GM12878 (cell line): Measurements from ENCODE around the gene UFM1.
"Not testable (repeated sequence)": the region's sequence is repeated elsewhere in the genome, so short reads cannot be mapped to it uniquely, and the experiment has no call there.

Experiments used
- SP1 ChIP-seq: IDR thresholded peaks from one replicate; pipeline ENCODE4 v1.6.1; 2011; ENCODE audit warnings: low read depth, low read length
- TF ChIP-seq, protein P1 (sequence below), 3 experiments: IDR thresholded peaks in 2 of 3; conservative IDR thresholded peaks in 1 of 3; 2 replicates each; pipeline ENCODE4 v1.5.1; 2011; ENCODE audit warnings: low read depth in 3 of 3, low read length in 3 of 3, mild to moderate bottlenecking in 3 of 3, control low read depth in 2 of 3, moderate library complexity in 2 of 3, inconsistent platforms in 1 of 3, mixed read lengths in 1 of 3; ENCODE audit not compliant: control insufficient read depth in 2 of 3, insufficient read depth in 1 of 3; ENCODE audit errors: extremely low read depth in 1 of 3

DNA sequence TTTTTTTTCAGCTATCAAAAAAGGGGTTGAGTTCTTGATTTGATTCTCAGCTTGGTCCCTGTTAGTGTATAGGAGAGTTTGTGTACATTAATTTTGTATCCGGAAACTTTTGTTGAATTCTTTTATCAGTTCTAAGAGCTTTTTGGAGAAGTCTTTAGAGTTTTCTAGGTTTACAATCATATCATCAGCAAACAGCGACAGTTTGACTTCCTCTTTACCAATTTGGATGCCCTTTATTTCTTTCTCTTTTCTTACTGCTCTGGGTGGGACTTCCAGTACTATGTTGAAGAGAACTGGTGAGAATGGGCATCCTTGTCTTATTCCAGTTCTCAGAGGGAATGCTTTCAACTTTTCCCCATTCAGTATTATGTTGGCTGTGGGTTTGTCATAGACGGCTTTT is 20.4 kb downstream of the UFM1 start:
- TF ChIP-seq, protein P1, sequence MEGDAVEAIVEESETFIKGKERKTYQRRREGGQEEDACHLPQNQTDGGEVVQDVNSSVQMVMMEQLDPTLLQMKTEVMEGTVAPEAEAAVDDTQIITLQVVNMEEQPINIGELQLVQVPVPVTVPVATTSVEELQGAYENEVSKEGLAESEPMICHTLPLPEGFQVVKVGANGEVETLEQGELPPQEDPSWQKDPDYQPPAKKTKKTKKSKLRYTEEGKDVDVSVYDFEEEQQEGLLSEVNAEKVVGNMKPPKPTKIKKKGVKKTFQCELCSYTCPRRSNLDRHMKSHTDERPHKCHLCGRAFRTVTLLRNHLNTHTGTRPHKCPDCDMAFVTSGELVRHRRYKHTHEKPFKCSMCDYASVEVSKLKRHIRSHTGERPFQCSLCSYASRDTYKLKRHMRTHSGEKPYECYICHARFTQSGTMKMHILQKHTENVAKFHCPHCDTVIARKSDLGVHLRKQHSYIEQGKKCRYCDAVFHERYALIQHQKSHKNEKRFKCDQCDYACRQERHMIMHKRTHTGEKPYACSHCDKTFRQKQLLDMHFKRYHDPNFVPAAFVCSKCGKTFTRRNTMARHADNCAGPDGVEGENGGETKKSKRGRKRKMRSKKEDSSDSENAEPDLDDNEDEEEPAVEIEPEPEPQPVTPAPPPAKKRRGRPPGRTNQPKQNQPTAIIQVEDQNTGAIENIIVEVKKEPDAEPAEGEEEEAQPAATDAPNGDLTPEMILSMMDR (IDR thresholded peaks at IDR 0.05 in 2 of 3, conservative IDR thresholded peaks at IDR 0.05 in 1 of 3; ENCODE audit: control insufficient read depth in 2 of 3, extremely low read depth in 1 of 3, insufficient read depth in 1 of 3, low read depth in 3 of 3, low read length in 3 of 3), result not testable (repeated sequence)
- not testable (repeated sequence) for TF ChIP-seq SP1
